Stimulated activated CD8-positive, alpha-beta memory T cell treated with anti-CD3 and anti-CD28 coated beads, Interleukin-4, amount 100 ng/mL, for 24 hours (primary cell): ENCODE measurements around the gene CDH4.

Source experiments
- DNase-seq: peaks from one replicate; pipeline ENCODE4 v3.0.0-alpha.2; 2020; ENCODE audit warnings: low read depth

Gene CDH4

DNA sequence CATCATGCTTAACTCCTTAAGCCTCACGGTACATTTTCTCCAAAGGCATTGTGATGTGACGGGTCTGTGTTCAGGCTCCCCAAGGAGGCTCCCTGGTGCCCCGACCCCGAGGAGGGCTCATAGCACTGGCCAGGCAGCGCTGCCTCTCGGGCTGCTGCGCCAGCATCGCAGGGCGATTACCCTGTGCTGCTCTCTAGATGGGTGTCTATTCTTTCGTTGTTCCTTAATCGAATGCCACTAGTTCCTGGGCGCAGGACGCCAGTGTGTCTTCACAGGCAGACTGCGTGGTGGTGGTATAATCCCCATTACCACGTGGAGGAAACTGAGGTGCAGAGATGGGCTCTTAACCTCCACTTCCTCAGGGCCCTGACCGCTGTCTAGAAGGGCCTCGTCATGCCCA is 267.4 kb downstream of the CDH4 start:
- no peak for DNase-seq

DNA sequence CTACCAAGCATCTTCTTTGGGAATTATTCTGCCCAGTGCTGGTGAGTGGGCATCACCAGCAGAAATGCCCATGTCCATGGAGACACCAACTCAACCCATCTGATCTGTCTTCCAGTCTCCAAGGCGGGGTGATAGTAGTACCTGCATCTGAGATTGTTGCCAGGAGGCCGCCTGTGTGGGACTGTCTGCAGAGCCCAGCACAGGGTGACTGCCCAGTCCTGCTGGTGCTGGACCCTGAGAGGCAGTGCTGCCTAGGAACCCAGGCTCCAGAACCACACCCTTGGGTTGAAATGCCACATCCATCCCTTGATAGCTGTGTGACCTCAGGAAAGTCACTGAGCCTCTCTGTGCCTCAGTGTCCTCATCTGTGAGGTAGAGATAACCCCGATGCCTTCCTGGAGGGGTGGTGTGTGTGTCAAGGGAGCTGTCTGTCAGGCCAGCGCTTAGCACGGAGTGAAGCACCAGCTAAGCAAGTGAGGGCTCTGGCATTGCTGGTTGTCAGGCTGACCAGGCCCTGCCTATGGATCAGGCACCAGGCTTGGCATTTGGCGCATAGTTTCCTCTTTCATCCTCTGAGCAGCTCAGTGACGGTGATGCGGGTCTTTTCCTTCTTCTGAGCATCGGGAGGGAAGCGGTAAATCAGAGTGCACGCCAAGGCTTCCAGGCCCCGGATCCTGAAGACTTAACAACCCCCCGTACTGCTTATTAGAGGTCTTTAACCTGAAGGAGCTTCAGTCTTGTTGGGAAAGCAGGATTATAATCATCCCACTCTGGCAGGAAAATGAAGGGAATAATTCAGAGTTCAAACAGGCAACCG is 268.2 kb downstream of the CDH4 start:
- no peak for DNase-seq

DNA sequence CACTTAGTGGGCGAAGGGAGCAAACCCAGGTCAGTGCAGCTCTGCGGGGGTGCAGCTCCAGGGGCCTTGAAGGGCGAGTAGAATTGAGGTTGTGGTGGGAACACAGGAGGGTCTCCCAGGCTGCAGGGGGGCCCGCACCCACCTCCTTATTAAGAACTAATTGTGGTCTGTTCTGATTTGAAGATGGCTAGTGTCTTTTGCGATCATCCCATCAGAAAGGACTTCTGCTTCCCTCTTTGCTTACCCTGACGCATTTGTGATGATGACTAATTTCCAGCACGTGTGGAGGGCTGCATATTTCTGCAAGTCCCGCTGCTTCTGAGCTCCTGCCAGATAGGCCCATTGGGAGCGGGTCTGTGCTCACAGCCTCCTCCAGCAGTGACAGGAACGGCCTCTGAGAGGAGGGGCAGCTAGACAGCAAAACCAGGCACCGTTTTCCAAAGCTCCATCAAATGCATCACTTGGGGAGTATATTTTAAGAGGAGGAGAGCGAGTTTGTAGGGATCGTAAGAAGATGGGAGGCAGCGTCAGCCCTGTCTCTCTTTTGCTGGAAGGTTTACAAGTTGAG is 268.9 kb downstream of the CDH4 start:
- no peak for DNase-seq

DNA sequence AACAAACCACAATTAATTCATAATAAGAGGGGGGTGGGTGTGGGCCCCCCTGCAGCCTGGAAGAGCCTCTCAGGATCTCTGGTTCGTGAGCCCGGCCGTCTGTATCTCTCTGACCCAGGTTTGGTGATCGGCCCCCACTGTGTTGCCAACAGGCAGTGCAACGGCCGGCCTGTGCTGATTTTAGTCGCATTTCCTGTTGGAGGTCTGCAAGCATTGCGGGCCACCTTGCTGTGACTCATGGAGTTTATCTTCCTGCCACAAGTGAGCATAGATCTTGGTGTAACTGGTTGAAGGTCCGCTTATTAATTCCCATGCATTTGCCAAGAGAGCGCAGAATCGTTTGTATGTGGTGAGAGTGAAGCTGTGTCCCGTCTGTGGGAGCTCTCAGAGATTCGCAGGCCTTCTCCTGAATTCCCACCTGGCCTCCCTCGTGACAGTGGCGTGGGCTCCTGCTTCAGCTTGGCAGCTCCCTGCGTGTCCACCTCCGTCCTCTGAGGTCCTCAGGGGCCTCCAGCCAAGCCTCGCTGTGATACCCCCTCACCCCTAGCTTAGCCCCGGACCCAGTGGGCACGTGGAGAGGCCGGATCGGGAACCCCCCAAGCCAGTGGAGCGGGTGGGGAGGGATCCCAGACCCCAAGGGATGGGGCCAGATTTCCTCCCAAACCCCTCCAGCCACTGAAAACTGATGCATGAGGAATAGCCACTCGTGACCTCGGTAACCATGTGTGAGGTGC is 269.8 kb downstream of the CDH4 start:
- no peak for DNase-seq

DNA sequence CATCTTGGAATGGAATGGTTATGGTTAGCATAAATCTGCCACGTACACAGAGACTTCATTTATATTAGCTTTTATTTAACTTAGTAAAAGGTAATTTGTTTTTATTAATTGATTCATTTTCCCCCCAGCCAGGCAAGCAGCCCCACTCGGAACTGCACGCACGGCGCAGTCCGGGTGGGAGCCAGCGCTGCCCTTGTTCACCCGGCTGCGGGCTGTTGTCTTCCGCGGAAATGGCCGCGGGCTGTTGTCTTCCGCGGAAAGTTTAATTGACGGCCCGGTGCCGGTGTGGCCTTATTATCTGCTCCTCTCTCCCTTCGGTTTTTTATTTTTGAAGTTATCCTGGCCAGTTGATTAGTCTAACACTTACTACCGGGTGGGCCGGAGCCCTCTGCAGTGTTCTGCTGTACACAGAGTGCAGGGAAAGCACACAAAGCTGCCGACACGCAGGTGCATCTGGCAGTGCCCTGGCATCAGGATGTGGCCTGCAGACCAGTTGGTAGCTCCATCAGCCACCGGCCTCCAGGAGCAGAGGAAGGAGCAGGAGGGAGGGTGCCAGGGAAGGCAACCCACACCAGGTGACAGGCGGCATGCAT is 270.5 kb downstream of the CDH4 start:
- DNase-seq: no peak

DNA sequence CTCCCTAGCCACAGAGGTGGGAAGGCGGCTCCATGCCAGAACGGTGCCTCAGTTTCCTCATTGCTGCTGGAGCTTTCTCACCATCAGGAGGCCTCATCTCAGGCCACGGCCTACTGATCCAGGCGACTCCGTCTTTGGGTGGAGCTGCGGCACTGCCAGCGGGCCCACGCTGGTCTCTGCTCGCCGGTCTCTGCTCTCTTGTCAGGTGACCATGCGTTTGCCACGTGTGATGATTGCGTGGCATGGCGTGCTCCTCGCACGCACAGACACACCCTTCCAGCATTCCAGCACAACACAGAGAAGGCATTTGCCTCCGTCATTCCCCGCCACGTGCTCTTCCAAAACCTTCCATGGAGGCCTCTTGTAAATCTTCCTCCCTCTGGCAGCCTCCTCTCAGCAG is 271.1 kb downstream of the CDH4 start:
- DNase-seq: no peak

DNA sequence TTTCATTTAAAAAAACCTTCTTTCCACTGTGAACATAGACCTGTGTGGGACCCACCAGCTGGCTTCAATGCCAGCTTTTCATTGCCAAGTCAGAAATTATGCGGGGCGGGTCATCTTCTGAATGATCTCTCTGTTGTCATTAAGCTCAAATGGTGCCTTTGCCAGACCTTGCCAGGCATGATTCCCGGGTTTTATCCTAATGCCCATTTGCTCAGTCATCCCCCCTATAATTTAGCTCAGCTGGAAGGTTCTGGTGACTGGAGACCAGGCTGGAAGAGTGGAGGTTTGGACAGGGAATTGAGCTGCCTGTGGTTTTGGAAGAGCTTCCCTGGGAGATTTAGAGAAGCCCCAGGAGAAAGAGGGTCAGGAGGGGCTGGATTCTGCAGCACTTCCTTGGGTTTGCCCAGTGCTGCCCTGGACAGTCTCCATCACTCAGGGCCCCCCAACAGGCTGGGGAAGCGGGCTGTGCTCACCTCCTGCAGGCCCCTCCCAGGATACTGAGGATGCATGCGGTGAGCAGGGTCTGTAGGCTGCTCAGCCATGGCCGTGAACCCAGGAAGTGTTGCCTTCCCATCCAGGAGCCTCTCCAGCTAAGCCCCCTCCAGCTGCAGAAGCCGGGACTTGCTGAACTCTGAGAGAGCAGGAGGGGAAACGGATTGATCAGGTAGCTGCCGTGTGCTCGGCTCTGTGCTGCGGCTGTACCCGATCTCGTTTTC is 273.0 kb downstream of the CDH4 start:
- no peak for DNase-seq

DNA sequence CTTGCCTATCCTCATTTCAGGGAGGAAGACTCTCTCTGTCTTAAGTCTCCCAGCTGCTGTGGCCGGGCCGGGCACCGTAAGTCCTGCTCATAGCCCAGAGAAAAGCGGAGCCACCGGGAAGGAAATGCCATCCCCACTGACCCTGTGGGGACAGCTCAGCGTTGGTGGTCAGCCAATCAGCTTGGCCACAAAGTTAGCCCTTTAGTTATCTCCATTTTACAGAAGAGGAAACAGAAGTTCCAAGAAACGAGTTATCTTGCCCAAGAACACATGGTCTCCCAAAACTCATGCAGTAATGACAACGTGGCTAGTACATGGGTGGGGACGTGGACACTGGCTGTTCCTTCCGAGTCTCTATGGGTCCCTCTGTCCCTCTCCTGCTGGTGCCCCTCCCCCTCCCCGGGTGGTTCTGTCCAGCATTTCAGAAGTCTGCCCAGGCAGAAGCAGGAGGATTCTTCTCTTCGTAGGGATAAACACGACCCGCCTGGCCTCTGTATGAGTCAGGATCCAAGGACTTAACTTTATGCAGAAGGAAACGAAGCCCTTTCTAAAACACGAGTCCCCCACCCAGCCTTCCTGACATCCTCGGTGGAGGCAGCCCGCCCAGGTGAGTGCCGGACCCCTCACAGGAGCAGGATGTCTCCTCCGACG is 273.8 kb downstream of the CDH4 start:
- DNase-seq: no peak

DNA sequence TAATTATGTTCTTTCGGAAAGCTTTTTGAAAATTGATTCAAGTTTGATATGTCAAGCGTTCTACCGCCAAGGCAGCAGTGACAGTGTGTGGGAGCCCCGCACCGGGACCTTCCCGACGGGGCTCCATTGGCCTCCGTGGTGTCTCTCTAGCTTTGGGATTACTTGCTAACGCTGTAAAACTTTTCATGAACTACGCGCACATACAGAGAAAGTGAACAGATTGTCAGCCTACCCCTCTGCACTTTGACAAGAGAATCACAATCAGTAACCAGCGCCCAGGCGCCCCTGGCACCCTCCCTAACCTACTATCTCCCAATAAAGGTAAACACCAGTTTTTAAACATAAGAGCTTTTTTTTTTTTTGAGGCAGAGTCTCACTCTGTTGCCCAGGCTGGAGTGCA is 274.8 kb downstream of the CDH4 start:
- no peak for DNase-seq

DNA sequence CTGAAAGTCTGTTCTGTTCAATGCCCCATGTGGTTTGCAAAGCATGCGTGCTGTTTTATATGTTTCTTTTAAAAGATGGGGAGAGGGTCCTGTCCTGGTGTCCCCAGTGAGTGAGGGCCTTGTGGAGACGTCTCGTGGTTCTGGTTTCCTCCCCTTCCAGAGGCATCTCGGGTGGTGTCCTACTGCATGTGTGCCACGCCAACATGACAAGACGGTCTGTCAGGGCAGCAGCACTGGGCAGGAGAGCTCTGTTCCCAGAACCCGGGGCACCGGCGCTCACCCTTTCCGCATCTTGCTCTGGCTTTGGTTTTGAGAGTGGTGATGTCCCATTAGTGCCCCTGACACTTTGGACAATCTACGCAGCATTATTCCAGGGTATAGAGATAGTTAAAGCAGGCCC is 275.6 kb downstream of the CDH4 start:
- DNase-seq: no peak

DNA sequence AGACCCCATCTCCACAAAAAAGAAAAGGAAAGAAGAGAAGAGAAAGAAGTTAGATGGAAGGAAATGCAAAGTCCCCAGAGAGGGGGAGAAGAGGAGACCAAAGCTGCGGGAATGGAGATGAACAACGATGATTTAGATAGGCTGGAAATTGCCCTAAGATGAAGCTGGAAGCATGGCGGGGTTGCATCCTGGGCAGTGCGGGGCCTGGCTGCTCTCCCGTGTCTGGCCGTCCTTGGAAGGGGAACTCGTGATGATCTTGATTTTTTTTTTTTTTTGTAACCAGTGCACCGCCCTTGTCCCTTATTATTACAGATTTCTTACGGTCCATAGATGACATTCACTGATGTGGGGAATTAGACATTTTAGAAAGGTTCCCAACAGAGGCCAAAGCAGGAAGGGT is 276.5 kb downstream of the CDH4 start:
- DNase-seq: no peak

DNA sequence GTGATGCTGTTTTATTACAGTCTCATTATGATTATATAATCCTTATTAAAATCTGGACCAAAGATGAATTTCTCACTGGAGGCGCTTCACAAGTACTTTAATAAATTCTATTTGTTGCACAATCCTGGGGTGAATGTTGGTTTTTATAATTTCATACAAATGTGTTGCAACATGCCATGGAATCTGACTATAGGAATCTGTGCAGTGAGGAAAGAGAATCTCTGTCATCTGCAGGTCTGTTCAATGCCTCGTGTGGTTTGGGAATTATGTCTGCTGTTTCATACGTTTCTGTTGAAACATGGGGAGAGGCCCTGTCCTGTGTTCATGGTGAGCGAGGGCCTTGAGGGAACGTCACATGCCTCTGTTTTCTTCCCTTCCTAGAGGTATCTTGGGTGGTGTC is 277.3 kb downstream of the CDH4 start:
- no peak for DNase-seq

DNA sequence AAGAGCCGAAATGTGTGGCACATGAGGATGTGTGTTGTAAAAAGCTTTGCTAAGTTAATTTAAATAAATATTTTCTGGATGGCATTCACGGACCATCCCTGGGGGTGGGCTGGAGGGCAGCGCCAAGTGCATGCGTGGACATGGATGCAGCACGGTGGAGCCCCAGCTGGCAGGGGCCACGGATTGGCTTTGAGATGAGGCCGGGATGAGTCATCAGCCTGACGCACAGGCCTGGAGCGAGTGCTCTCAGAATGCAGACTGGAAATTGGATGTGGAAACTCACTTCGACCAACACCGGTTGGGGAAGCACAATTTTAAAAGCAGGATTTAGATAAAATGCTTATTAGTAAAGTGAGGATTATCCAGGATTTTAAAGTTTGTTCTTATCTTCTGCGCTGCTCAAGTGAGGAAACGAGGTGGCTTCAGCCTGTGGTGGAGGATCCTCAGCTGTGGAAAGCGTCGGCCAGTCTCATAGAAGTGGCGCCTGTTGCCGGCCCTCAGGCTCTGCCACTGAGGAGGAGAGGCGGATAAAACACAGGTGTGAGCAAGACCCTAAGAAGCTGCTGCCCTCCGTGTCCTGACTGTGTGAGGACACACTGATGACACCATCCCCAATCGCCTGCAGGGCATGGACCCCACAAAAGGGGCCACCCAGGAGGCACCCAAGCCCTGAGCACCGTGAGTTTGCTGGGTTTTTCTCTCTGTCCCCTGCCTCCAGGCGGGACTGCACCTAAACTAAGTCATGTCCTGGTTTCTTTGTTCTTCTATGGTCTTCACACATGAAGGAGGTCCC is 279.7 kb downstream of the CDH4 start:
- no peak for DNase-seq

DNA sequence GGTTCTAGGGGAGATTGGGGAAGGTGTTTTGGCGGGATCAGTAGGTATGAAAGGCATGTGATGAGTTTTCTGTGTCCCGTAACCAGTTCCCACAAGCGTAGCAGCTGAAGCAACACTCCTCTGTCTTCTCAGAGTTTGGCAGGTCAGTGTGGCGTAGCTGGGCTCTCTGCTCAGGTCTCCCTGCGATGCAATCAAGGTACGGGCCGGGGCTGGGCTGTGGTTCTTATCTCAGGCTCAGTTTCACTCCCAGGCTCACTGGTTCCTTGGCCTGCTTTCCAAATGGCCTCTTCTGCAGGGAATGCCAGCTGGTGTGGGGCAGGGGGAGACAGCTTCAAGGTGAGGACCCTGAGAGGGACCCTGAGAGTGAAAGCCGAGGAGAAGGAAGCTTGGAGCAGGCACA is 280.7 kb downstream of the CDH4 start:
- no peak for DNase-seq

DNA sequence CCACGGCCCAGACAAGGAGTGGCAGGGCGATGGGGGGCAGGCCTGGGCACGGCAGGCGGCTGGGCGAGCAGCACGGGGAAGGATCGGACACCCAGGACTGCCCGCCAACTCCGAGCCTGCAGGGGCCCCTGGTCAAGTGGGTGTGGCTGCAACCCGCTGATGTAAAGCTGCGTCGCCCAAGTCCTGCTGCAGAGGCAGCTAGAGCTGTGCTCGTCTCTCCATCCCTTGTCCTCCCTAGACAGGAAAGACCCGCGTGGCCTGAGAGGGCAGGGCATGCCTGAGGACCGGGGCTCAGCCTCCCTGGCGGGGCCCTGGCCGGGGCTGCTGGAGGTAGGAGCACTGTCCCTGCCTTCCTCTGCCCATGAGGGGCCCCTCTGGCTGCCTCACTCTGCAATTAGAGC is 281.2 kb downstream of the CDH4 start:
- no peak for DNase-seq

DNA sequence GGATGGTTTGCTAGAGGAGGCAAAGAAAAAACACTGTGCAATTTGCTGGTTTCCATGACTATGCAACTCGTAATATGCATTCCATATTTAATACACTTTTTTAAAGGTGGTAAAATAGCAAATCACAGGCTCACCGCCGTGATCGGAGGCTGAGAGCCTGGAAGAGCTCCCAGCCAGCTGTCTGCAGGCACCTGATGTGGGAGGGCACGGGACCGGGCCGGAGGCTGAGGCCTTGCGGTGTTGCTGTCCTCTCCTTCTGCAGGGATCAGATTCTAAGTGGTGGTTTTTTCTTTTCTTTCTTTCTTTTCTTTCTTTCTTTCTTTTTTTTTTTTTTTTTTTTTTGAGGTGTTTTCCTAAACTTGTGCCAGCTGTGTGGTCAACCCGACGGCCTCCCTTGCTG is 282.3 kb downstream of the CDH4 start:
- no peak for DNase-seq

DNA sequence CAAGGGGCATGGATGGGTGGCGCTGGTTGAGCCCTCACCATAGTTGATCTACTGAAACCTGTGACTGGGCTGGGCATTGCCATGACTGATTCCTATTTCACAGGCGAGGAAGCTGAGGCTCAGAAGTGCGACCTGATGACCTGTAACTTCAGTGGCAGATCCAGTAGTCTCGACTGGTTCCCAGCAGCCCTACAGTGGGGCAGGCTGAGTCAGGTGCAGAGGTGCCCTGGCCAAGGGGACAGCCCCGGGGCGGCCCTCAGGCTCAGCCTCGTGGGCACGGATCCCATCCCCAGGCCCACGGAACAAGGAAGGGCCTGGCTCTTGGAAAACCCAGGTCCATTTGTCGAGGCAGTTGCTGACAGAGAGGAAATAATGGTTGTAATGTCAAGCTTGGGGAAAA is 283.0 kb downstream of the CDH4 start:
- no peak for DNase-seq

DNA sequence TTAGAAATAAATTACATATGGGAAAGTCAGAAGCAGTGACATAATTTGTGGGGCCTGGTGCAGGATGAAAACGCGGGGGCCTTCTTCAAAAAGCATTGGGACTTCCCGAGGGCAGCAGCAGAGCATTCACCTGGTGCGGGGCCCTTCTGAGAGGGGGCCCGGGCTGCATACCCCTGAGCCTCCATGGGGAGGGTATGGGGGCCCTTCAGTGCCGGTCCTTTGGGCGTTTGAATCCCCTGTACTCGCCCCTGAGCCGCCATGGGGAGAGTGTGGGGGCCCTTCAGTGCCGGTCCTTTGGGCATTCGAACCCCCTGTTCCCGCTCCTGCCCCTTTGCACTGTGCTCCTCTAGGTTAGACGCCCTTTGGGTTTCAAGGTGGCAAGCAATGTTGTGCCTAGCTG is 283.5 kb downstream of the CDH4 start:
- DNase-seq: no peak

DNA sequence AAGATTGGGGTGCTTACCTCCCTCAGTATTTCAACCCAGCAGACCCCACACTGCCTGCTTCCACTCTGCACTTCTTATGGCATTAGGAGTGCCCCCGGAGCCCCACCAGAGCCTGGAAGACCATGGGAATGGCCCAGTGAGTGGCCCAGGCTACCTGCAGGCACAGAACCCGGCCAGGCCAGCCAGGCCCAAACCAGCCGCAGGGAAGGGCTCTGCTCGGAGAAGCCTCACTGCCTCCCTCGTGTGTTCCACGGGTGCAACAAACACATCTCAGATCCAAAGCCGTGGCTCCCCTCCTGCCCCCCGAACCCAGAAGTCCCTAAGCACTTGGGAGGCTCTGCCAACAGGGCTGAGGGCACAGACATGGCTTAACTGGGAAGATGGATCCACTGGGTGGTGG is 283.9 kb downstream of the CDH4 start:
- no peak for DNase-seq

DNA sequence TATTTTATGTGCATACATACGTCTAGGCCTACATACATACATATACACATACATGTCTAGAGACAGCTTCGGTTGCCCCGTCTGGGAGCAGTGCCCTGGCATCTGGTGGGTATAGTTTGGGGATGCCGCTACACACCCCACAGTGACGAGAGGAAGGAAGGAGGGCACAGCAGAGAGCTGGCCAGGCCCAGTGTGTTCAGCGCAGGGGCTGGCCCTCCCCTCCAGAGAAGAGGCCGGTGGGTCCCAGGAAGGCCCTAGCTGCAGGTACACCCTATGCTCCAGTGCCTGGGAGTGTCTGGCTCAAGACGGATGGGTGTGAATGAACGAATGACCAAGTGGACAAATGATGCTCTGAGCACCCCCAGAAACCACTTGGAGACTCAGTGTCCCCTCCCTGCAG is 284.6 kb downstream of the CDH4 start:
- no peak for DNase-seq
